HEK293 (cell line): ENCODE measurements around the gene HMMR.

Experiments
- GLI4 ChIP-seq: fragments of 450-650 bp; formaldehyde crosslinking; IDR thresholded peaks from 2 replicates; pipeline ENCODE4 v1.5.1; 2016; ENCODE audit warnings: missing biosample characterization, missing genetic modification characterization
- HIC1 ChIP-seq: fragments of 450-650 bp; formaldehyde crosslinking; IDR thresholded peaks from 2 replicates; pipeline ENCODE4 v1.5.1; 2016; ENCODE audit warnings: missing biosample characterization, missing genetic modification characterization
- KLF16 ChIP-seq: fragments of 450-650 bp; formaldehyde crosslinking; IDR thresholded peaks from 2 replicates; pipeline ENCODE4 v1.5.1; 2017; ENCODE audit warnings: missing biosample characterization, missing genetic modification characterization
- KLF8 ChIP-seq: fragments of 450-650 bp; formaldehyde crosslinking; IDR thresholded peaks from 2 replicates; pipeline ENCODE4 v1.5.1; 2016; ENCODE audit warnings: missing biosample characterization, missing genetic modification characterization
- PRDM1 ChIP-seq: fragments of 450-650 bp; formaldehyde crosslinking; IDR thresholded peaks from 2 replicates; pipeline ENCODE4; 2016; ENCODE audit warnings: missing biosample characterization, missing genetic modification characterization
- SP7 ChIP-seq: fragments of 450-650 bp; formaldehyde crosslinking; IDR thresholded peaks from 2 replicates; pipeline ENCODE4 v1.5.1; 2016; ENCODE audit warnings: missing biosample characterization, missing genetic modification characterization
- ZBTB17 ChIP-seq: fragments of 450-650 bp; formaldehyde crosslinking; IDR thresholded peaks from 2 replicates; pipeline ENCODE4 v1.5.1; 2016; ENCODE audit warnings: missing biosample characterization, missing genetic modification characterization
- ZBTB21 ChIP-seq: fragments of 450-650 bp; formaldehyde crosslinking; IDR thresholded peaks from 2 replicates; pipeline ENCODE4 v1.5.1; 2017; ENCODE audit warnings: missing biosample characterization, missing genetic modification characterization
- ZBTB7A ChIP-seq: fragments of 450-650 bp; formaldehyde crosslinking; IDR thresholded peaks from 2 replicates; pipeline ENCODE4 v1.5.1; 2016; ENCODE audit warnings: low read depth, missing biosample characterization, missing genetic modification characterization
- ZFP69B ChIP-seq: fragments of 450-650 bp; formaldehyde crosslinking; IDR thresholded peaks from 2 replicates; pipeline ENCODE4 v1.5.1; 2016; ENCODE audit warnings: missing biosample characterization, missing genetic modification characterization
- ZNF140 ChIP-seq: fragments of 450-650 bp; formaldehyde crosslinking; IDR thresholded peaks from 2 replicates; pipeline ENCODE4 v1.5.1; 2016; ENCODE audit warnings: missing biosample characterization, missing genetic modification characterization
- ZNF155 ChIP-seq: fragments of 450-650 bp; formaldehyde crosslinking; IDR thresholded peaks from 2 replicates; pipeline ENCODE4 v1.5.1; 2016; ENCODE audit warnings: missing biosample characterization, missing genetic modification characterization
- ZNF24 ChIP-seq: fragments of 450-650 bp; formaldehyde crosslinking; IDR thresholded peaks from 2 replicates; pipeline ENCODE4 v1.5.1; 2016; ENCODE audit warnings: missing biosample characterization, missing genetic modification characterization
- ZNF391 ChIP-seq: fragments of 450-650 bp; formaldehyde crosslinking; IDR thresholded peaks from 2 replicates; pipeline ENCODE4 v1.5.1; 2016; ENCODE audit warnings: low read depth, missing biosample characterization, missing genetic modification characterization, borderline replicate concordance
- ZNF398 ChIP-seq: fragments of 450-650 bp; formaldehyde crosslinking; IDR thresholded peaks from 2 replicates; pipeline ENCODE4 v1.5.1; 2017; ENCODE audit warnings: missing biosample characterization, missing genetic modification characterization
- ZNF416 ChIP-seq: fragments of 450-650 bp; formaldehyde crosslinking; IDR thresholded peaks from 2 replicates; pipeline ENCODE4 v1.5.1; 2016; ENCODE audit warnings: missing biosample characterization, missing genetic modification characterization
- ZNF501 ChIP-seq: fragments of 450-650 bp; formaldehyde crosslinking; IDR thresholded peaks from 2 replicates; pipeline ENCODE4 v1.5.1; 2016; ENCODE audit warnings: missing biosample characterization, missing genetic modification characterization
- ZNF514 ChIP-seq: fragments of 450-650 bp; formaldehyde crosslinking; IDR thresholded peaks from 2 replicates; pipeline ENCODE4 v1.5.1; 2016; ENCODE audit warnings: missing biosample characterization, missing genetic modification characterization
- ZNF560 ChIP-seq: fragments of 450-650 bp; formaldehyde crosslinking; IDR thresholded peaks from 2 replicates; pipeline ENCODE4 v1.5.1; 2017; ENCODE audit warnings: missing biosample characterization, missing genetic modification characterization, borderline replicate concordance
- ZNF626 ChIP-seq: fragments of 450-650 bp; sonication (Bioruptor Pico); formaldehyde crosslinking; IDR thresholded peaks from 2 replicates; pipeline ENCODE4 v1.5.1; 2018; ENCODE audit warnings: missing biosample characterization, missing genetic modification characterization, inconsistent platforms
- ZNF791 ChIP-seq: fragments of 450-650 bp; formaldehyde crosslinking; IDR thresholded peaks from 2 replicates; pipeline ENCODE4 v1.5.1; 2016; ENCODE audit warnings: missing biosample characterization, missing genetic modification characterization
- ZSCAN23 ChIP-seq: fragments of 450-650 bp; formaldehyde crosslinking; IDR thresholded peaks from 2 replicates; pipeline ENCODE4 v1.5.1; 2016; ENCODE audit warnings: missing biosample characterization, missing genetic modification characterization
- TF ChIP-seq, protein P1 (sequence below): fragments of 450-650 bp; formaldehyde crosslinking; IDR thresholded peaks from 2 replicates; pipeline ENCODE4 v1.5.1; 2016; ENCODE audit warnings: missing biosample characterization, missing genetic modification characterization, low read depth
- TF ChIP-seq, protein P2 (sequence below): fragments of 450-650 bp; formaldehyde crosslinking; IDR thresholded peaks from 2 replicates; pipeline ENCODE4 v1.5.1; 2016; ENCODE audit warnings: missing biosample characterization, missing genetic modification characterization
- TF ChIP-seq, protein P3 (sequence below): fragments of 450-650 bp; formaldehyde crosslinking; conservative IDR thresholded peaks from 2 replicates; pipeline ENCODE4 v1.5.1; 2016; ENCODE audit warnings: low read depth, missing biosample characterization, missing genetic modification characterization
- TF ChIP-seq, protein P4 (sequence below): fragments of 450-650 bp; formaldehyde crosslinking; IDR thresholded peaks from 2 replicates; pipeline ENCODE4 v1.5.1; 2016; ENCODE audit warnings: missing biosample characterization, missing genetic modification characterization

Gene HMMR

GRCh38 chr5:163459819-163460561 lies 442 bp upstream of the HMMR start, which contains the start of gene NUDCD2 (continued):
- TF ChIP-seq ZNF398 (tag by site-specific recombination) (no peak), ZNF416 (no peak), ZNF626 (no peak), ZNF24 (tag by site-specific recombination) (no peak), ZNF391 (tag by site-specific recombination) (no peak; the same call in 1 of the 2 replicates), GLI4 (tag by site-specific recombination) (no peak), ZBTB21 (tag by site-specific recombination) (0 out of 2 replicates have a peak, but pooled peaks have one; percentile 30), SP7 (peak; percentile 64), KLF8 (no peak; the same call in 1 of the 2 replicates), ZNF501 (peak; percentile 98; the same call in 1 of the 2 replicates), ZNF140 (tag by site-specific recombination) (no peak), ZNF514 (tag by site-specific recombination) (no peak), PRDM1 (tag by site-specific recombination) (0 out of 2 replicates have a peak, but pooled peaks have one; percentile 39), ZBTB17 (tag by site-specific recombination) (peak; percentile 68), ZSCAN23 (no peak), ZBTB7A (no peak), ZNF791 (no peak), ZNF560 (tag by site-specific recombination) (no peak), ZFP69B (peak; percentile 47; the same call in 1 of the 2 replicates), KLF16 (tag by site-specific recombination) (no peak), ZNF155 (no peak), HIC1 (tag by site-specific recombination) (no peak)
- TF ChIP-seq, protein P1, sequence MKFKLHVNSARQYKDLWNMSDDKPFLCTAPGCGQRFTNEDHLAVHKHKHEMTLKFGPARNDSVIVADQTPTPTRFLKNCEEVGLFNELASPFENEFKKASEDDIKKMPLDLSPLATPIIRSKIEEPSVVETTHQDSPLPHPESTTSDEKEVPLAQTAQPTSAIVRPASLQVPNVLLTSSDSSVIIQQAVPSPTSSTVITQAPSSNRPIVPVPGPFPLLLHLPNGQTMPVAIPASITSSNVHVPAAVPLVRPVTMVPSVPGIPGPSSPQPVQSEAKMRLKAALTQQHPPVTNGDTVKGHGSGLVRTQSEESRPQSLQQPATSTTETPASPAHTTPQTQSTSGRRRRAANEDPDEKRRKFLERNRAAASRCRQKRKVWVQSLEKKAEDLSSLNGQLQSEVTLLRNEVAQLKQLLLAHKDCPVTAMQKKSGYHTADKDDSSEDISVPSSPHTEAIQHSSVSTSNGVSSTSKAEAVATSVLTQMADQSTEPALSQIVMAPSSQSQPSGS (tag by site-specific recombination), result no peak
- TF ChIP-seq, protein P2, sequence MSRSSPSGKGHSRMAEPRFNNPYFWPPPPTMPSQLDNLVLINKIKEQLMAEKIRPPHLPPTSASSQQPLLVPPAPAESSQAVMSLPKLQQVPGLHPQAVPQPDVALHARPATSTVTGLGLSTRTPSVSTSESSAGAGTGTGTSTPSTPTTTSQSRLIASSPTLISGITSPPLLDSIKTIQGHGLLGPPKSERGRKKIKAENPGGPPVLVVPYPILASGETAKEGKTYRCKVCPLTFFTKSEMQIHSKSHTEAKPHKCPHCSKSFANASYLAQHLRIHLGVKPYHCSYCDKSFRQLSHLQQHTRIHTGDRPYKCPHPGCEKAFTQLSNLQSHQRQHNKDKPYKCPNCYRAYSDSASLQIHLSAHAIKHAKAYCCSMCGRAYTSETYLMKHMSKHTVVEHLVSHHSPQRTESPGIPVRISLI (tag by site-specific recombination), result no peak
- TF ChIP-seq, protein P3, sequence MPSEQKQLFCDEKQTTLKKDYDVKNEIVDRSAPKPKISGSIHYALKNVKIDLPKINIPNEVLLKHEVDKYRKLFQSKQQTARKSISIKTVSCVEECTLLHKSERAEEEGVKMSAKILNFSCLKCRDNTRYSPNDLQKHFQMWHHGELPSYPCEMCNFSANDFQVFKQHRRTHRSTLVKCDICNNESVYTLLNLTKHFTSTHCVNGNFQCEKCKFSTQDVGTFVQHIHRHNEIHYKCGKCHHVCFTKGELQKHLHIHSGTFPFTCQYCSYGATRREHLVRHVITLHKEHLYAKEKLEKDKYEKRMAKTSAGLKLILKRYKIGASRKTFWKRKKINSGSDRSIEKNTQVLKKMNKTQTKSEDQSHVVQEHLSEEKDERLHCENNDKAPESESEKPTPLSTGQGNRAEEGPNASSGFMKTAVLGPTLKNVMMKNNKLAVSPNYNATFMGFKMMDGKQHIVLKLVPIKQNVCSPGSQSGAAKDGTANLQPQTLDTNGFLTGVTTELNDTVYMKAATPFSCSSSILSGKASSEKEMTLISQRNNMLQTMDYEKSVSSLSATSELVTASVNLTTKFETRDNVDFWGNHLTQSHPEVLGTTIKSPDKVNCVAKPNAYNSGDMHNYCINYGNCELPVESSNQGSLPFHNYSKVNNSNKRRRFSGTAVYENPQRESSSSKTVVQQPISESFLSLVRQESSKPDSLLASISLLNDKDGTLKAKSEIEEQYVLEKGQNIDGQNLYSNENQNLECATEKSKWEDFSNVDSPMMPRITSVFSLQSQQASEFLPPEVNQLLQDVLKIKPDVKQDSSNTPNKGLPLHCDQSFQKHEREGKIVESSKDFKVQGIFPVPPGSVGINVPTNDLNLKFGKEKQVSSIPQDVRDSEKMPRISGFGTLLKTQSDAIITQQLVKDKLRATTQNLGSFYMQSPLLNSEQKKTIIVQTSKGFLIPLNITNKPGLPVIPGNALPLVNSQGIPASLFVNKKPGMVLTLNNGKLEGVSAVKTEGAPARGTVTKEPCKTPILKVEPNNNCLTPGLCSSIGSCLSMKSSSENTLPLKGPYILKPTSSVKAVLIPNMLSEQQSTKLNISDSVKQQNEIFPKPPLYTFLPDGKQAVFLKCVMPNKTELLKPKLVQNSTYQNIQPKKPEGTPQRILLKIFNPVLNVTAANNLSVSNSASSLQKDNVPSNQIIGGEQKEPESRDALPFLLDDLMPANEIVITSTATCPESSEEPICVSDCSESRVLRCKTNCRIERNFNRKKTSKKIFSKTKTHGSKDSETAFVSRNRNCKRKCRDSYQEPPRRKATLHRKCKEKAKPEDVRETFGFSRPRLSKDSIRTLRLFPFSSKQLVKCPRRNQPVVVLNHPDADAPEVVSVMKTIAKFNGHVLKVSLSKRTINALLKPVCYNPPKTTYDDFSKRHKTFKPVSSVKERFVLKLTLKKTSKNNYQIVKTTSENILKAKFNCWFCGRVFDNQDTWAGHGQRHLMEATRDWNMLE, result no peak
- TF ChIP-seq, protein P4, sequence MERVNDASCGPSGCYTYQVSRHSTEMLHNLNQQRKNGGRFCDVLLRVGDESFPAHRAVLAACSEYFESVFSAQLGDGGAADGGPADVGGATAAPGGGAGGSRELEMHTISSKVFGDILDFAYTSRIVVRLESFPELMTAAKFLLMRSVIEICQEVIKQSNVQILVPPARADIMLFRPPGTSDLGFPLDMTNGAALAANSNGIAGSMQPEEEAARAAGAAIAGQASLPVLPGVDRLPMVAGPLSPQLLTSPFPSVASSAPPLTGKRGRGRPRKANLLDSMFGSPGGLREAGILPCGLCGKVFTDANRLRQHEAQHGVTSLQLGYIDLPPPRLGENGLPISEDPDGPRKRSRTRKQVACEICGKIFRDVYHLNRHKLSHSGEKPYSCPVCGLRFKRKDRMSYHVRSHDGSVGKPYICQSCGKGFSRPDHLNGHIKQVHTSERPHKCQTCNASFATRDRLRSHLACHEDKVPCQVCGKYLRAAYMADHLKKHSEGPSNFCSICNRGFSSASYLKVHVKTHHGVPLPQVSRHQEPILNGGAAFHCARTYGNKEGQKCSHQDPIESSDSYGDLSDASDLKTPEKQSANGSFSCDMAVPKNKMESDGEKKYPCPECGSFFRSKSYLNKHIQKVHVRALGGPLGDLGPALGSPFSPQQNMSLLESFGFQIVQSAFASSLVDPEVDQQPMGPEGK, result peak; percentile 67
